ENCODE results near the gene RAC2.

Gene RAC2

DNA sequence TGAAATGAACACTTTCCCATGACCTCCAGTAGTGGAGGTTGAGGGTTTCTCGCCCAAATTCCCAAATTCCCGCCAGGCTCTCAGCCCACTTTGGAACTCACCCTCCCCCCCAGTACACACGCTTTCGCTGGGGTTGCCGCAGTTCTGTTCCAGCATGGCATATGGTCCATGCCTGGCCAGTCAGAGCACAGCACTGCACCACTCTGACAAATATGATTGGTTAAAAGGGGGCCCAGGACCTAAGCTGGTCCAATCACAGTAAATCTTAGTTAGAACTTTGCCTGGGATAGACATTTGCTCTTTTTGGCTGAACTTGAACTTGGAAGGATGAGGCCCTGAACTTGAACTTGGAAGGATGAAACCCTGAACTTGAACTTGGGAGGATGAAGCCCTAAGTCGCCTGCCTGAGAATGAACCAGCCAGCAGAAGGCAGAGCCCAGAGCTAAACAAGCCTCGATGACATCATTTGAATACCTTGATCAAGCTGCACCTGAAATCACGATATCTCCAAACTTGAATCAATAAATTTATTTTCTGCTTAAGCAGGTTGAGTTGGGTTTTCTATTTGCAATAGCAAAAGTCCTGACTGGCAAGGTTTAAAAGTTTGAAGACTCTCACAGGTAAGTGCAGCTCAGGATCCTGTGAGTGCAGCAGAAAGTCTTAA, 19.2 kb downstream of the RAC2 start:
- H3K4me3 ChIP-seq (ENCODE audit: low read depth, low read length) = no peak overlapping the region
- TF ChIP-seq CTCF (IDR thresholded peaks at IDR 0.05; ENCODE audit: borderline replicate concordance, insufficient read depth, low read depth, low read length) = no peak

GRCh38 chr22:37223965-37224551, 20.0 kb downstream of the RAC2 start:
- no peak overlapping the region for H3K4me3 ChIP-seq (ENCODE audit: low read depth, low read length)
- no peak for TF ChIP-seq CTCF (IDR thresholded peaks at IDR 0.05; ENCODE audit: borderline replicate concordance, insufficient read depth, low read depth, low read length)

DNA sequence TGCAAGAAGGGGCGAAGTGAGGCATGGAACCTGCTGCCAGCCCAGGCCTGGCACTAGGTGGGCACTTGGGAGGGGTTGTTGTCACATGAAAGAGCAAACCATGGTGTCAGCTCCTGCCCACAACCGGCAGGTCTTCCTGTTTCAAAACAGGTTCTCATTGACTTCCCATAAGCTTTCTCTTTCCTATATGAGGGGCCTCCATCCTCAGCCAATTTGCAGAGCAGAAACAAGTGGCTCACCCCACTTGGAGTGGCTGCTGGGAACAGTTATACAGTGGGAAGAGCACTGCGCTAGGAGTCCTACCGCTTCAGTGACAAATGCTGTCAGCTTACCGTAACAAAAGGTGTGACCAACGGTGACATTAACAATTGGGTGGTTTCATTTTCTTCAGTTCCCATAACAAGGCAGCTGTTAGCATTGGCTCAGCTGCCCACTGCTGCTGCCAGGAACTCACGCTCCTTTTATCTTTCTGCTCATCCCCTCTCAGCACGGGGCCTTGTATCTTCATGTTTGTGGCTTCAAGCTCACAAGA, 21.6 kb downstream of the RAC2 start:
- no peak overlapping the region for H3K4me3 ChIP-seq (ENCODE audit: low read depth, low read length)
- TF ChIP-seq CTCF (IDR thresholded peaks at IDR 0.05; ENCODE audit: borderline replicate concordance, insufficient read depth, low read depth, low read length) = no peak

- H3K4me3 ChIP-seq (ENCODE audit: low read depth, low read length) = no peak overlapping the region
- TF ChIP-seq CTCF (IDR thresholded peaks at IDR 0.05; ENCODE audit: borderline replicate concordance, insufficient read depth, low read depth, low read length) = no peak
Observed at GRCh38 chr22:37221424-37222333, 22.4 kb downstream of the RAC2 start.

GRCh38 chr22:37220543-37220981, 23.5 kb downstream of the RAC2 start:
- no peak for TF ChIP-seq CTCF (IDR thresholded peaks at IDR 0.05; ENCODE audit: borderline replicate concordance, insufficient read depth, low read depth, low read length)
- no peak overlapping the region for H3K4me3 ChIP-seq (ENCODE audit: low read depth, low read length)

DNA sequence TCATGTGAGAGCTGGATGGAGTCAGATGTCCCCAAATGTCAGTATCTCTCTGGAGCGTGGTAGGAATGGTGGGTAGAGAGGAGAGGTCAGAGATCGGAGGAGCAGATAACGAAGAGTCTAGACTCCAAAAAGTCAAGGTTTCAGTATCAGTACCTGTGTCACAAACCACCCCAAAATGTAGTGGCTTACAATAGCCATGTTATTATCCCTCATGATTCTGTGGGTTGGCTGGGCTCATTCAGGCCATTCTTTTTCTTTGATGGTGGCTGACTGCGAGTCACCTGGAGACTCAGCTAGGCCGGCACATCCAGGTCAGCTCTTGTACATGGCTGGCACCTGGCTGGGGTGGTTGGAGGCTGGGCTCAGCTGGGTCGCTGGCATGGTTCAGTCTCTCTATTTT, 24.5 kb downstream of the RAC2 start:
- peak overlapping the region; percentile 37 for H3K4me3 ChIP-seq (ENCODE audit: low read depth, low read length)
- TF ChIP-seq CTCF (IDR thresholded peaks at IDR 0.05; ENCODE audit: borderline replicate concordance, insufficient read depth, low read depth, low read length) = no peak

Data from GM12875 (cell line).